Ishikawa (cell line): ENCODE measurements around the gene HAUS7.

Experiments used
- CEBPB ChIP-seq: IDR thresholded peaks from 2 replicates; pipeline ENCODE4 v1.6.1; 2012
- CREB1 ChIP-seq: IDR thresholded peaks from 2 replicates; pipeline ENCODE4 v1.6.1; 2012; ENCODE audit warnings: low read depth
- EGR1 ChIP-seq: IDR thresholded peaks from 2 replicates; pipeline ENCODE4 v1.6.1; 2012
- EP300 ChIP-seq: IDR thresholded peaks from 2 replicates; pipeline ENCODE4 v1.6.1; 2012; ENCODE audit warnings: borderline replicate concordance
- FOXM1 ChIP-seq: IDR thresholded peaks from 2 replicates; pipeline ENCODE4 v1.6.1; 2012; ENCODE audit warnings: low read depth, borderline replicate concordance
- NFIC ChIP-seq: IDR thresholded peaks from 2 replicates; pipeline ENCODE4 v1.6.1; 2012
- RAD21 ChIP-seq: IDR thresholded peaks from 2 replicates; pipeline ENCODE4 v1.6.1; 2012; ENCODE audit warnings: low read depth
- TAF1 ChIP-seq: IDR thresholded peaks from 2 replicates; pipeline ENCODE4 v1.6.1; 2012; ENCODE audit warnings: low read depth, mild to moderate bottlenecking
- TCF12 ChIP-seq: IDR thresholded peaks from 2 replicates; pipeline ENCODE4 v1.6.1; 2012; ENCODE audit warnings: low read depth
- TEAD4 ChIP-seq: IDR thresholded peaks from 2 replicates; pipeline ENCODE4 v1.6.1; 2012
- YY1 ChIP-seq: IDR thresholded peaks from 2 replicates; pipeline ENCODE4 v1.6.1; 2012; ENCODE audit warnings: low read depth
- ZBTB7A ChIP-seq: IDR thresholded peaks from 2 replicates; pipeline ENCODE4 v1.6.1; 2012; ENCODE audit warnings: low read depth
- TF ChIP-seq, protein P1 (sequence below): IDR thresholded peaks from 2 replicates; pipeline ENCODE4 v1.6.1; 2012; ENCODE audit warnings: low read depth, mild to moderate bottlenecking
- TF ChIP-seq, protein P2 (sequence below): IDR thresholded peaks from 2 replicates; pipeline ENCODE4 v1.6.1; 2012
- TF ChIP-seq, protein P3 (sequence below): IDR thresholded peaks from 2 replicates; pipeline ENCODE4 v1.6.1; 2012

Gene HAUS7

GRCh38 chrX:153495903-153496589 is 25.7 kb upstream of the HAUS7 start:
- TF ChIP-seq, protein P1, sequence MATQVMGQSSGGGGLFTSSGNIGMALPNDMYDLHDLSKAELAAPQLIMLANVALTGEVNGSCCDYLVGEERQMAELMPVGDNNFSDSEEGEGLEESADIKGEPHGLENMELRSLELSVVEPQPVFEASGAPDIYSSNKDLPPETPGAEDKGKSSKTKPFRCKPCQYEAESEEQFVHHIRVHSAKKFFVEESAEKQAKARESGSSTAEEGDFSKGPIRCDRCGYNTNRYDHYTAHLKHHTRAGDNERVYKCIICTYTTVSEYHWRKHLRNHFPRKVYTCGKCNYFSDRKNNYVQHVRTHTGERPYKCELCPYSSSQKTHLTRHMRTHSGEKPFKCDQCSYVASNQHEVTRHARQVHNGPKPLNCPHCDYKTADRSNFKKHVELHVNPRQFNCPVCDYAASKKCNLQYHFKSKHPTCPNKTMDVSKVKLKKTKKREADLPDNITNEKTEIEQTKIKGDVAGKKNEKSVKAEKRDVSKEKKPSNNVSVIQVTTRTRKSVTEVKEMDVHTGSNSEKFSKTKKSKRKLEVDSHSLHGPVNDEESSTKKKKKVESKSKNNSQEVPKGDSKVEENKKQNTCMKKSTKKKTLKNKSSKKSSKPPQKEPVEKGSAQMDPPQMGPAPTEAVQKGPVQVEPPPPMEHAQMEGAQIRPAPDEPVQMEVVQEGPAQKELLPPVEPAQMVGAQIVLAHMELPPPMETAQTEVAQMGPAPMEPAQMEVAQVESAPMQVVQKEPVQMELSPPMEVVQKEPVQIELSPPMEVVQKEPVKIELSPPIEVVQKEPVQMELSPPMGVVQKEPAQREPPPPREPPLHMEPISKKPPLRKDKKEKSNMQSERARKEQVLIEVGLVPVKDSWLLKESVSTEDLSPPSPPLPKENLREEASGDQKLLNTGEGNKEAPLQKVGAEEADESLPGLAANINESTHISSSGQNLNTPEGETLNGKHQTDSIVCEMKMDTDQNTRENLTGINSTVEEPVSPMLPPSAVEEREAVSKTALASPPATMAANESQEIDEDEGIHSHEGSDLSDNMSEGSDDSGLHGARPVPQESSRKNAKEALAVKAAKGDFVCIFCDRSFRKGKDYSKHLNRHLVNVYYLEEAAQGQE: no peak
- no peak for TF ChIP-seq YY1
- no peak for TF ChIP-seq TAF1
- TF ChIP-seq, protein P2, sequence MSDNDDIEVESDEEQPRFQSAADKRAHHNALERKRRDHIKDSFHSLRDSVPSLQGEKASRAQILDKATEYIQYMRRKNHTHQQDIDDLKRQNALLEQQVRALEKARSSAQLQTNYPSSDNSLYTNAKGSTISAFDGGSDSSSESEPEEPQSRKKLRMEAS: no peak
- TF ChIP-seq, protein P3, sequence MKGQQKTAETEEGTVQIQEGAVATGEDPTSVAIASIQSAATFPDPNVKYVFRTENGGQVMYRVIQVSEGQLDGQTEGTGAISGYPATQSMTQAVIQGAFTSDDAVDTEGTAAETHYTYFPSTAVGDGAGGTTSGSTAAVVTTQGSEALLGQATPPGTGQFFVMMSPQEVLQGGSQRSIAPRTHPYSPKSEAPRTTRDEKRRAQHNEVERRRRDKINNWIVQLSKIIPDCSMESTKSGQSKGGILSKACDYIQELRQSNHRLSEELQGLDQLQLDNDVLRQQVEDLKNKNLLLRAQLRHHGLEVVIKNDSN: no peak
- TF ChIP-seq NFIC: no peak
- no peak for TF ChIP-seq TEAD4
- no peak for TF ChIP-seq RAD21
- TF ChIP-seq ZBTB7A: no peak
- TF ChIP-seq EP300: no peak
- TF ChIP-seq CREB1: no peak
- TF ChIP-seq CEBPB: no peak
- TF ChIP-seq TCF12: no peak

GRCh38 chrX:153495362-153495751 is 25.0 kb upstream of the HAUS7 start:
- TF ChIP-seq, protein P3: no peak
- TF ChIP-seq CREB1: no peak
- no peak for TF ChIP-seq CEBPB
- TF ChIP-seq RAD21: no peak
- no peak for TF ChIP-seq EGR1
- TF ChIP-seq FOXM1: no peak
- no peak for TF ChIP-seq ZBTB7A
- no peak for TF ChIP-seq NFIC
- no peak for TF ChIP-seq YY1
- no peak for TF ChIP-seq EP300
- TF ChIP-seq, protein P1: no peak
- no peak for TF ChIP-seq TCF12
- TF ChIP-seq, protein P2: no peak
- no peak for TF ChIP-seq TEAD4
- no peak for TF ChIP-seq TAF1

DNA sequence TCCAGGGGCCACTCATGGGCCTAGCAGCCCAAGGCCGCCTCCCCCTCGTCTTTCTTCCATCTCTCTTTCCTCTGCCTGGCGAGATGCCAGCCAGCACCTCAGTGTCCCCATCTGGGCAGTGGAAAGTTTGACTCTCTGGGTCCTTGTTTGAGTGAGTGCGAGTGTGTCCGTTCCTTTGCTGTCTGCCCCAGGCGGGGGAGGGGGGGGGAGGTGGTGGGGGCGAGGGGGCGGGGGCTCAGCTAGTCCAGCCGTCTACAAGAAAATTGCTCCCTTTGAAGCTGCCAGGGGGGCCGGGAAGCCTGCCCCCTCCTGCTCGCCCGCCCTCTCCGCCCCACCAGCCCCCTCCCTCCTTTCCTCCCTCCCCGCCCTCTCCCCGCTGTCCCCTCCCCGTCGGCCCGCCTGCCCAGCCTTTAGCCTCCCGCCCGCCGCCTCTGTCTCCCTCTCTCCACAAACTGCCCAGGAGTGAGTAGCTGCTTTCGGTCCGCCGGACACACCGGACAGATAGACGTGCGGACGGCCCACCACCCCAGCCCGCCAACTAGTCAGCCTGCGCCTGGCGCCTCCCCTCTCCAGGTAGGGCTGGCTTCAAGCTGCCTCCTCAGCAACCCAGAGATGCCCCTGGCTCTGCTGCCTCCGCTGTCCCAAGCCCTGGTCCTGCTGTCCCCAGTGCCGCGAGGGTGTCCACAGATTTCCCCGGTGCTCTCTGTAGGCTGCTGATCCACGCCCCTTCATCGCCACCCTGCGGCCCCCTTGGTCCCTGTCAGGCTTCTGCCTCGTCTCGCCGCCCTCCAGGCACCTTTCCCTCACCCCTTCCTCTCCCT is 24.4 kb upstream of the HAUS7 start, which contains the start of gene BGN:
Gene BGN, plus strand, starts transcription at position 440 of the 821 bp plus-strand sequence. CDS start 9,652 bp downstream, outside the sequence.
- TF ChIP-seq EGR1 (no peak), ZBTB7A (no peak), EP300 (no peak), CEBPB (no peak), TCF12 (no peak), FOXM1 (no peak), RAD21 (no peak), TEAD4 (no peak), TAF1 (no peak), CREB1 (no peak), NFIC (no peak)
- TF ChIP-seq, protein P3: no peak
- TF ChIP-seq, protein P2: no peak

DNA sequence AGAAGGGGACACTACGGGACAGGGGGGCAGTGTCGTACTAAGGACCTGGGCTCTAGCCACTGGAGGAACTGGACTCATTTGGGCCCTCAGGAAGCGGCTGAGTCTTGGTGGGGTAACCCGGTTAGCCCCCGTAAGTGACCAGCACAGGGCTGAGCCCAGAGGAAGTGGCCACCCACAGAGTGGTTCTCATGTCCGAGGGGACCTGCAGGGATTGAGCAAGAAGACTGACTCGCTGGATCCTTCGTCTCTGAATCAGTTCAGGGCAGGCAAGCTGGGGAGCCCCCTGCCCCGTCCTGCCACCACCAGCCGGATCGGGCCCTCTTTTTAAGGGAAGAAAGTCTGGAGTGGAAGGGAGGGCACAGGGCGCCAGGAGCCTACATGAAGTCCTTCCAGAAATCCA is 23.7 kb upstream of the HAUS7 start:
- TF ChIP-seq, protein P3: no peak
- TF ChIP-seq TCF12 (no peak), EGR1 (no peak), NFIC (no peak), ZBTB7A (no peak), EP300 (no peak), CREB1 (no peak), CEBPB (no peak), TEAD4 (no peak)
- TF ChIP-seq, protein P1: no peak
- TF ChIP-seq, protein P2: no peak
